K562 (cell line): Measurements from ENCODE around the gene NET1. TPM values are rescaled to one million over a fixed set of nuclear protein-coding genes. Genes with fewer than 3 reads are reported as not detected.
A peak's percentile ranks its signal among the peaks of the same experiment; 100 is the strongest.

Experiments used
- ARHGAP35 ChIP-seq: fragments of 450-650 bp; IDR thresholded peaks from 2 replicates; pipeline ENCODE4 v1.6.1; 2018; ENCODE audit not compliant: partially characterized antibody
- MECOM ChIP-seq: fragments of 250-450 bp; sonication (Bioruptor Pico); IDR thresholded peaks from 2 replicates; pipeline ENCODE4 v1.8.0; 2022; ENCODE audit warnings: inconsistent platforms
- POLR2B ChIP-seq: fragments of 450-650 bp; IDR thresholded peaks from 2 replicates; pipeline ENCODE4 v1.6.1; 2018; ENCODE audit warnings: low read depth; ENCODE audit not compliant: partially characterized antibody
- RAD21 ChIP-seq, 2 experiments: fragments of 250-450 bp in 1 of 2; fragments of 450-650 bp in 1 of 2; sonication (Bioruptor Pico) in 1 of 2; formaldehyde crosslinking in 1 of 2; IDR thresholded peaks in 1 of 2; conservative IDR thresholded peaks in 1 of 2; 2 replicates each; pipeline versions ENCODE4 v1.4.0 to v1.8.0; 2020 to 2022; ENCODE audit warnings: mild to moderate bottlenecking in 2 of 2, moderate library complexity in 1 of 2
- RNF2 ChIP-seq: sonication (generic); IDR thresholded peaks from 2 replicates; pipeline ENCODE4 v1.6.1; 2016
- XRCC4 ChIP-seq: IDR thresholded peaks from one replicate; pipeline ENCODE4 v1.6.1; 2011; ENCODE audit not compliant: insufficient read depth, insufficient read length; ENCODE audit errors: extremely low read depth
- polyA plus RNA-seq, 8 experiments: library from polyadenylated mRNA; depleted of rRNA in 4 of 8; stranded (reverse) in 5 of 8; unstranded in 3 of 8; fragments of >200 nt; fragmentation: Nextera tagmentation in 2 of 8; fragmentation: Illumina TruSeq in 1 of 8; extraction: Ambion mirVana in 2 of 8; extraction: Trizol in 1 of 8; gene quantifications; 2 replicates each; pipeline versions ENCODE4 v1.2.1 to v1.2.3, GENCODE V29; 2011 to 2014; ENCODE audit warnings: inconsistent platforms in 1 of 8, missing spikeins in 1 of 8
- total RNA-seq, 7 experiments: library from RNA; depleted of rRNA in 6 of 7; stranded (reverse); fragments of >200 nt in 6 of 7; fragmentation: Illumina TruSeq in 2 of 7; extraction: Trizol in 2 of 7; gene quantifications; 2 replicates each; pipeline versions ENCODE4 v1.2.1 to v1.2.3, GENCODE V29; 2011 to 2021; ENCODE audit warnings: low replicate concordance in 1 of 7
- TF ChIP-seq, protein P1 (sequence below): fragments of 450-650 bp; IDR thresholded peaks from 2 replicates; pipeline ENCODE4 v1.6.1; 2016; ENCODE audit warnings: mild to moderate bottlenecking, moderate library complexity
- TF ChIP-seq, protein P2 (sequence below), 2 experiments: fragments of 450-650 bp in 1 of 2; sonication (generic) in 1 of 2; formaldehyde crosslinking in 1 of 2; IDR thresholded peaks in 1 of 2; conservative IDR thresholded peaks in 1 of 2; 2 replicates each; pipeline versions ENCODE4 v1.6.1 to v1.8.1; 2016 to 2023; ENCODE audit warnings: mild to moderate bottlenecking in 2 of 2, moderate library complexity in 2 of 2, inconsistent platforms in 1 of 2, missing genetic modification reagents in 1 of 2

The NET1 gene
- total and polyA plus RNA-seq, 9 of the 15 experiments (the other 6 are each of a cell fraction or from before 2014, with no cell fraction given) = 47.4 to 258 (median 106) TPM

DNA sequence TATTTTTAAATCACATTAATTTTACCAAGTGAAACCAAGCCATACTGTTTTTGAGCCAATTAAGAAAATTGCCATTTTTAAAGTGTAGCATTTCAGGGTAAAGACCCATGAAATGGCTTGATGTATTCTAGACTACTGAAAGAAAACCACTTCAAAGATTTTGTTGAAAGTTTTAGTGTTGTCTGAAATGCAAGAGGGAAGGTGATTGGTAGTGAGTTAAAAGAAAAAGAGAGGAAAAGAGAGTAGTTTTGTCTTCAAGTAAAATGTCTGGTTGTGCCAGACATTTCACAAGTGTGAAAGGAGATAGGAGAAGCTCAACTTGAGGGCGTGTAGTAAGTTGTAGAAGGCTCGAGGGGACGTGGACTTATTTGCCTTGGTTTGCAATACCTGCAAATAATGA lies 45.4 kb downstream of the NET1 start (continued):
- TF ChIP-seq, protein P1, sequence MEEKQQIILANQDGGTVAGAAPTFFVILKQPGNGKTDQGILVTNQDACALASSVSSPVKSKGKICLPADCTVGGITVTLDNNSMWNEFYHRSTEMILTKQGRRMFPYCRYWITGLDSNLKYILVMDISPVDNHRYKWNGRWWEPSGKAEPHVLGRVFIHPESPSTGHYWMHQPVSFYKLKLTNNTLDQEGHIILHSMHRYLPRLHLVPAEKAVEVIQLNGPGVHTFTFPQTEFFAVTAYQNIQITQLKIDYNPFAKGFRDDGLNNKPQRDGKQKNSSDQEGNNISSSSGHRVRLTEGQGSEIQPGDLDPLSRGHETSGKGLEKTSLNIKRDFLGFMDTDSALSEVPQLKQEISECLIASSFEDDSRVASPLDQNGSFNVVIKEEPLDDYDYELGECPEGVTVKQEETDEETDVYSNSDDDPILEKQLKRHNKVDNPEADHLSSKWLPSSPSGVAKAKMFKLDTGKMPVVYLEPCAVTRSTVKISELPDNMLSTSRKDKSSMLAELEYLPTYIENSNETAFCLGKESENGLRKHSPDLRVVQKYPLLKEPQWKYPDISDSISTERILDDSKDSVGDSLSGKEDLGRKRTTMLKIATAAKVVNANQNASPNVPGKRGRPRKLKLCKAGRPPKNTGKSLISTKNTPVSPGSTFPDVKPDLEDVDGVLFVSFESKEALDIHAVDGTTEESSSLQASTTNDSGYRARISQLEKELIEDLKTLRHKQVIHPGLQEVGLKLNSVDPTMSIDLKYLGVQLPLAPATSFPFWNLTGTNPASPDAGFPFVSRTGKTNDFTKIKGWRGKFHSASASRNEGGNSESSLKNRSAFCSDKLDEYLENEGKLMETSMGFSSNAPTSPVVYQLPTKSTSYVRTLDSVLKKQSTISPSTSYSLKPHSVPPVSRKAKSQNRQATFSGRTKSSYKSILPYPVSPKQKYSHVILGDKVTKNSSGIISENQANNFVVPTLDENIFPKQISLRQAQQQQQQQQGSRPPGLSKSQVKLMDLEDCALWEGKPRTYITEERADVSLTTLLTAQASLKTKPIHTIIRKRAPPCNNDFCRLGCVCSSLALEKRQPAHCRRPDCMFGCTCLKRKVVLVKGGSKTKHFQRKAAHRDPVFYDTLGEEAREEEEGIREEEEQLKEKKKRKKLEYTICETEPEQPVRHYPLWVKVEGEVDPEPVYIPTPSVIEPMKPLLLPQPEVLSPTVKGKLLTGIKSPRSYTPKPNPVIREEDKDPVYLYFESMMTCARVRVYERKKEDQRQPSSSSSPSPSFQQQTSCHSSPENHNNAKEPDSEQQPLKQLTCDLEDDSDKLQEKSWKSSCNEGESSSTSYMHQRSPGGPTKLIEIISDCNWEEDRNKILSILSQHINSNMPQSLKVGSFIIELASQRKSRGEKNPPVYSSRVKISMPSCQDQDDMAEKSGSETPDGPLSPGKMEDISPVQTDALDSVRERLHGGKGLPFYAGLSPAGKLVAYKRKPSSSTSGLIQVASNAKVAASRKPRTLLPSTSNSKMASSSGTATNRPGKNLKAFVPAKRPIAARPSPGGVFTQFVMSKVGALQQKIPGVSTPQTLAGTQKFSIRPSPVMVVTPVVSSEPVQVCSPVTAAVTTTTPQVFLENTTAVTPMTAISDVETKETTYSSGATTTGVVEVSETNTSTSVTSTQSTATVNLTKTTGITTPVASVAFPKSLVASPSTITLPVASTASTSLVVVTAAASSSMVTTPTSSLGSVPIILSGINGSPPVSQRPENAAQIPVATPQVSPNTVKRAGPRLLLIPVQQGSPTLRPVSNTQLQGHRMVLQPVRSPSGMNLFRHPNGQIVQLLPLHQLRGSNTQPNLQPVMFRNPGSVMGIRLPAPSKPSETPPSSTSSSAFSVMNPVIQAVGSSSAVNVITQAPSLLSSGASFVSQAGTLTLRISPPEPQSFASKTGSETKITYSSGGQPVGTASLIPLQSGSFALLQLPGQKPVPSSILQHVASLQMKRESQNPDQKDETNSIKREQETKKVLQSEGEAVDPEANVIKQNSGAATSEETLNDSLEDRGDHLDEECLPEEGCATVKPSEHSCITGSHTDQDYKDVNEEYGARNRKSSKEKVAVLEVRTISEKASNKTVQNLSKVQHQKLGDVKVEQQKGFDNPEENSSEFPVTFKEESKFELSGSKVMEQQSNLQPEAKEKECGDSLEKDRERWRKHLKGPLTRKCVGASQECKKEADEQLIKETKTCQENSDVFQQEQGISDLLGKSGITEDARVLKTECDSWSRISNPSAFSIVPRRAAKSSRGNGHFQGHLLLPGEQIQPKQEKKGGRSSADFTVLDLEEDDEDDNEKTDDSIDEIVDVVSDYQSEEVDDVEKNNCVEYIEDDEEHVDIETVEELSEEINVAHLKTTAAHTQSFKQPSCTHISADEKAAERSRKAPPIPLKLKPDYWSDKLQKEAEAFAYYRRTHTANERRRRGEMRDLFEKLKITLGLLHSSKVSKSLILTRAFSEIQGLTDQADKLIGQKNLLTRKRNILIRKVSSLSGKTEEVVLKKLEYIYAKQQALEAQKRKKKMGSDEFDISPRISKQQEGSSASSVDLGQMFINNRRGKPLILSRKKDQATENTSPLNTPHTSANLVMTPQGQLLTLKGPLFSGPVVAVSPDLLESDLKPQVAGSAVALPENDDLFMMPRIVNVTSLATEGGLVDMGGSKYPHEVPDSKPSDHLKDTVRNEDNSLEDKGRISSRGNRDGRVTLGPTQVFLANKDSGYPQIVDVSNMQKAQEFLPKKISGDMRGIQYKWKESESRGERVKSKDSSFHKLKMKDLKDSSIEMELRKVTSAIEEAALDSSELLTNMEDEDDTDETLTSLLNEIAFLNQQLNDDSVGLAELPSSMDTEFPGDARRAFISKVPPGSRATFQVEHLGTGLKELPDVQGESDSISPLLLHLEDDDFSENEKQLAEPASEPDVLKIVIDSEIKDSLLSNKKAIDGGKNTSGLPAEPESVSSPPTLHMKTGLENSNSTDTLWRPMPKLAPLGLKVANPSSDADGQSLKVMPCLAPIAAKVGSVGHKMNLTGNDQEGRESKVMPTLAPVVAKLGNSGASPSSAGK = 0 out of 2 replicates have a peak, but pooled peaks have one; percentile 26
- TF ChIP-seq ARHGAP35 = no peak
- TF ChIP-seq XRCC4 = no peak
- no peak for TF ChIP-seq RNF2
- TF ChIP-seq RAD21 (CRISPR knock-in tag; conservative IDR thresholded peaks at IDR 0.05 in 1 of 2, IDR thresholded peaks at IDR 0.05 in 1 of 2) = 0 out of 4 replicates have a peak, but pooled peaks of 1 of the 2 experiments have one; percentile 4
- no peak for TF ChIP-seq MECOM (CRISPR knock-in tag)
- peak; percentile 30 for TF ChIP-seq POLR2B
- TF ChIP-seq, protein P2, sequence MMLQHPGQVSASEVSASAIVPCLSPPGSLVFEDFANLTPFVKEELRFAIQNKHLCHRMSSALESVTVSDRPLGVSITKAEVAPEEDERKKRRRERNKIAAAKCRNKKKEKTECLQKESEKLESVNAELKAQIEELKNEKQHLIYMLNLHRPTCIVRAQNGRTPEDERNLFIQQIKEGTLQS (IDR thresholded peaks at IDR 0.05) = no peak
- TF ChIP-seq, protein P2 (CRISPR knock-in tag; conservative IDR thresholded peaks at IDR 0.05) = no peak
